Right lobe of liver (tissue), 6 donors: ENCODE data around the gene PPP1R9A. TPM values are rescaled to one million over a fixed set of nuclear protein-coding genes. Genes with fewer than 3 reads are reported as not detected.

ENCODE experiments used
- ATAC-seq, 4 donors: fragments of 200-7000 bp; cut with Tn5 transposase; one replicate each; pipeline ENCODE4 v1.9.1; 2020; ENCODE audit warnings: mild to moderate bottlenecking in 4 of 4, moderate library complexity in 4 of 4
- DNase-seq, 3 donors: peaks; one replicate each; pipeline ENCODE4 v3.0.0-alpha.2; 2020
- H3K27ac ChIP-seq, 3 donors: fragments of 200-600 bp; one replicate each; pipeline ENCODE4 v1.8.0; 2022
- H3K27me3 ChIP-seq, 2 donors: fragments of 200-600 bp; one replicate each; pipeline ENCODE4 v1.8.0; 2022
- H3K36me3 ChIP-seq, 4 donors: fragments of 200-600 bp; sonication (generic) in 1 of 4; one replicate each; pipeline versions ENCODE4 v1.5.1 to v1.8.0; 2017 to 2022; ENCODE audit warnings: control low read depth in 1 of 4
- H3K4me1 ChIP-seq, 4 donors: fragments of 200-600 bp; sonication (generic) in 1 of 4; one replicate each; pipeline versions ENCODE4 v1.5.1 to v1.8.0; 2017 to 2022; ENCODE audit warnings: control low read depth in 1 of 4
- H3K4me3 ChIP-seq, 3 donors: fragments of 200-600 bp; one replicate each; pipeline ENCODE4 v1.8.0; 2022
- H3K9me3 ChIP-seq, 4 donors: fragments of 200-600 bp; sonication (generic) in 1 of 4; one replicate each; pipeline versions ENCODE4 v1.5.1 to v1.8.0; 2017 to 2022; ENCODE audit warnings: control low read depth in 1 of 4
- POLR2A ChIP-seq: fragments of 450-650 bp; IDR thresholded peaks from one replicate; pipeline ENCODE4 v1.6.1; 2017; ENCODE audit warnings: antibody characterized with exemption, mild to moderate bottlenecking
- WGBS: methylation state at CpG from one replicate; pipeline ENCODE4 v1.1.6; 2018; ENCODE audit warnings: low coverage, low lambda C conversion rate; ENCODE audit not compliant: insufficient coverage; ENCODE audit errors: missing lambda C conversion rate; 5-methylcytosine and 5-hydroxymethylcytosine counted together
- intact Hi-C, 2 donors: fragments of 100-400 bp; cut with DNase I; formaldehyde crosslinking; loops; one replicate each; pipeline versions ENCODE4 v1.11.2 to v1.14.1; 2022
- total RNA-seq, 6 experiments: library from RNA; depleted of rRNA in 2 of 6; stranded (reverse); fragments of >200 nt in 2 of 6; fragmentation: NEBNext Ultra II Directional in 3 of 6; extraction: Animal tissue kit (Norgen Biotek cat#: 25700) in 3 of 6; gene quantifications; one replicate each; pipeline versions ENCODE4 v1.1.0 to v1.2.4, GENCODE V29; 2016 to 2023
- TF ChIP-seq, protein P1 (sequence below), 4 donors: fragments of 200-600 bp in 3 of 4; fragments of 450-650 bp in 1 of 4; IDR thresholded peaks; one replicate each; pipeline versions ENCODE4 v1.5.1 to v1.8.0; 2016 to 2022; ENCODE audit warnings: antibody characterized with exemption in 4 of 4, mild to moderate bottlenecking in 2 of 4
- donor health status: DM: no; HTN: yes; CAD: no.
- donor health status: DM: no; HTN: no; CAD: no.
- donor health status: DM: no; HTN: no; CAD: no.
- donor health status: DM: no; HTN: yes; CAD: no.
- donor health status: DM: no; HTN: yes; CAD: no.

Gene PPP1R9A
- total RNA-seq, 6 experiments from 2014 or later: 0.49 to 2.0 (median 0.81) TPM

DNA sequence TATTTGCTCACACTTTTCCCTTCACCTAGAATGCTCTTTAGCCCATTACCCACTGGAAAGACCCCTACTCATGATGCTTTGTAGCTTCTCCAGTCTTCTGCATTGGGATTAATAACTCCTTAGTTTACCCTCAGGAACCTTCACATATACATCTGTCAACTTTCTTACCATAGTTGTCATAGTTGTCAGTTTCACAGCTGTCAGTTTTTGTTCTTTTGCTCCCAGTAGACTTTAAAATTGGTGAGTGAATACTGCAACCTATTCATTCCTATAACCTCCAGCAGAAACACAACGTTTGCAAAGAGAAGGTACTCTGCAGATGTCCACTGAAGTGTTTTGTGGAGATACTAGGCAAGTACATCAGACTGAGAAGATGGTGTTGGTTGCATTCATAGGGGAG is 414.3 kb downstream of the PPP1R9A start:
- no peaks in the 10 kb centered on the region for H3K27me3 ChIP-seq
- ATAC-seq (no peak), DNase-seq (no peak)
- intact Hi-C loops: no loop called here
- peaks cover 0 to 49% (median 13%) of the 10 kb centered on the region in 4 donors for H3K4me1 ChIP-seq
- TF ChIP-seq, protein P1, sequence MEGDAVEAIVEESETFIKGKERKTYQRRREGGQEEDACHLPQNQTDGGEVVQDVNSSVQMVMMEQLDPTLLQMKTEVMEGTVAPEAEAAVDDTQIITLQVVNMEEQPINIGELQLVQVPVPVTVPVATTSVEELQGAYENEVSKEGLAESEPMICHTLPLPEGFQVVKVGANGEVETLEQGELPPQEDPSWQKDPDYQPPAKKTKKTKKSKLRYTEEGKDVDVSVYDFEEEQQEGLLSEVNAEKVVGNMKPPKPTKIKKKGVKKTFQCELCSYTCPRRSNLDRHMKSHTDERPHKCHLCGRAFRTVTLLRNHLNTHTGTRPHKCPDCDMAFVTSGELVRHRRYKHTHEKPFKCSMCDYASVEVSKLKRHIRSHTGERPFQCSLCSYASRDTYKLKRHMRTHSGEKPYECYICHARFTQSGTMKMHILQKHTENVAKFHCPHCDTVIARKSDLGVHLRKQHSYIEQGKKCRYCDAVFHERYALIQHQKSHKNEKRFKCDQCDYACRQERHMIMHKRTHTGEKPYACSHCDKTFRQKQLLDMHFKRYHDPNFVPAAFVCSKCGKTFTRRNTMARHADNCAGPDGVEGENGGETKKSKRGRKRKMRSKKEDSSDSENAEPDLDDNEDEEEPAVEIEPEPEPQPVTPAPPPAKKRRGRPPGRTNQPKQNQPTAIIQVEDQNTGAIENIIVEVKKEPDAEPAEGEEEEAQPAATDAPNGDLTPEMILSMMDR (IDR thresholded peaks at IDR 0.05): no peak
- TF ChIP-seq POLR2A: no peak
- 26% methylated on average over 1 of the region's 1 CpG for WGBS
- H3K4me3 ChIP-seq: peak overlapping the region in 2 of 3 donors; percentile 30 to 74
- peak overlapping the region in 2 of 3 donors; percentile 86 to 96 for H3K27ac ChIP-seq
- H3K36me3 ChIP-seq: no peaks in the 10 kb centered on the region
- H3K9me3 ChIP-seq: no peaks in the 10 kb centered on the region

DNA sequence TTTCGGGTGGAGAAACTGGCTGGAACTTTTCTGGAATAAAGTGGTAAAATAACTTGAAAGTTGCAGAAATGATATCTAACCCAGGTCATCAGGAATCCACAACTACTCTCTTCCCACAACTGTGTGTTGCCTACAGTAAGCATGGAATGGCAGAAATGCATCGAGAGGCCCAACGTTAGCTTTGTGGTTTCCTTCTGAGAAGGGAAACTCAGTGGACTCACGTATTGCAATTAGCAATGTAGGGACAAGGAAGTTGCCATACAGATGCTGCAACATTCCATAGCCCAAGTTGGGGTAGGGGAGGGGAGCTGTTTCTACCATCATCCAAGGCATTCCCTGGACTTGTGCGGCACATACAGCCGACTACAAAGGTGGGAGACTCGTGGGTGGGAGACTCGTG is 415.0 kb downstream of the PPP1R9A start:
- no peak for DNase-seq
- Histone ChIP-seq H3K4me3 (peak overlapping the region; percentile 9 to 74 (median 64)), H3K4me1 (peaks cover 0 to 44% (median 13%) of the 10 kb centered on the region in 4 donors), H3K9me3 (no peaks in the 10 kb centered on the region), H3K36me3 (no peaks in the 10 kb centered on the region), H3K27me3 (no peaks in the 10 kb centered on the region), H3K27ac (peak overlapping the region; percentile 58 to 96 (median 86))
- WGBS: 31% methylated on average over 8 of the region's 8 CpGs
- TF ChIP-seq POLR2A: no peak
- TF ChIP-seq, protein P1 (IDR thresholded peaks at IDR 0.05): no peak
- intact Hi-C loops: no loop called here
- no peak for ATAC-seq

GRCh38 chr7:95322854-95323253 is 415.5 kb downstream of the PPP1R9A start:
- 25% methylated on average over 1 of the region's 2 CpGs for WGBS
- no peak for DNase-seq

DNA sequence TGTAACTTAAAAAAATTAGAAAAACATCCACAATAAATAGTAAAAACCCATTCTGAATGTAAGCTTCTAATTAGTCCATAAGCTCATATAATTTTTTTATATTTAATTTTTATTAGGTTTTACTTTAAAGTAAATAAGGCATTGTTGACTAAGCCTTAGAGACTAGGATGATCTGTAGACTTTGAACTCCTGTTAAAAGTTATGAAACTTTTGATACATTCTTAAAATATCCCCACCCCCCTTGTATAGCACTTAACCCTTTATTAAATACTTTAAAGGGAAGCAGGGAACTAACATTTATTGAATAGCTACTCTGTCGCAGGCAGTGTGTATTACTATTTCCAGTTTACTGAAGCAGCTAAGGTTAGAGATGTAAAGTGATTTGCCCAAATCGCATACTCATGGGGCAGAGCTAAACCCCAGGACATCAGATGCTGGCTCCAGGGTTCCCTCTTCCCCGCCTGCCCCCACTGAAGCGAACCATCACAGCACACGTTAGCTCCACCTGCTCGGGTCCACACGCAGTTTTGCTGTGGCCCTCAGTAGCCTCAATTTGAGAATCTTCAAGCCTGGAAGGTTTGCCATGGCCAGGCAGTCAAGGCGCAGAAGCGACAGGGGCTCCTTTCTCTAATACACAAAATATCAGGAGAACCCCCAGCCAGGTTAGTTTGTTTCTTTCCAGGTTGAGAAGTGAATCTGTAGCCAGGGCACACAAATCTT is 416.2 kb downstream of the PPP1R9A start:
- H3K4me3 ChIP-seq: peak overlapping the region; percentile 30 to 74 (median 64)
- 24% methylated on average over 7 of the region's 9 CpGs for WGBS
- intact Hi-C loops: no loop called here
- no peaks in the 10 kb centered on the region for H3K36me3 ChIP-seq
- TF ChIP-seq, protein P1 (IDR thresholded peaks at IDR 0.05): no peak
- TF ChIP-seq POLR2A: no peak
- DNase-seq (peak in 1 of 3 donors; percentile 54), ATAC-seq (peak; percentile 44 to 60 (median 56))
- H3K4me1 ChIP-seq: peaks cover 0 to 45% (median 13%) of the 10 kb centered on the region in 4 donors
- H3K9me3 ChIP-seq: no peaks in the 10 kb centered on the region
- H3K27ac ChIP-seq: peak overlapping the region; percentile 58 to 96 (median 86)
- H3K27me3 ChIP-seq: no peaks in the 10 kb centered on the region

More at GRCh38 chr7:95322854-95323253, 415.5 kb downstream of the PPP1R9A start:
- intact Hi-C loops: no loop called here
- peaks cover 0 to 41% (median 13%) of the 10 kb centered on the region in 4 donors for H3K4me1 ChIP-seq
- no peaks in the 10 kb centered on the region for H3K27me3 ChIP-seq
- TF ChIP-seq POLR2A: no peak
- TF ChIP-seq, protein P1 (IDR thresholded peaks at IDR 0.05): no peak
- no peaks in the 10 kb centered on the region for H3K36me3 ChIP-seq
- H3K27ac ChIP-seq: peak overlapping the region; percentile 58 to 96 (median 86)
- no peaks in the 10 kb centered on the region for H3K9me3 ChIP-seq
- H3K4me3 ChIP-seq: peak overlapping the region; percentile 9 to 74 (median 64)
- ATAC-seq: peak in 2 of 4 donors; percentile 15 to 21
